GM18520 (cell line): Measurements from ENCODE around the gene MATN4.

ENCODE experiments used
- ATAC-seq: cut with Tn5 transposase; IDR thresholded peaks from one replicate; pipeline ENCODE4 v1.9.1; 2021; ENCODE audit not compliant: unreplicated experiment

Gene MATN4

GRCh38 chr20:45291526-45291925 lies 16.6 kb downstream of the MATN4 start:
- no peak for ATAC-seq

- no peak for ATAC-seq
Measured at GRCh38 chr20:45290677-45291355, 17.3 kb downstream of the MATN4 start.

GRCh38 chr20:45289942-45290676 lies 18.0 kb downstream of the MATN4 start:
- no peak for ATAC-seq

- ATAC-seq: no peak
Measured at GRCh38 chr20:45288860-45289259, 19.2 kb downstream of the MATN4 start.

- no peak for ATAC-seq
Measured at GRCh38 chr20:45288376-45288775, 19.7 kb downstream of the MATN4 start.

- ATAC-seq: no peak
Measured at GRCh38 chr20:45283551-45284057, 24.5 kb downstream of the MATN4 start.

- no peak for ATAC-seq
Measured at GRCh38 chr20:45282700-45283550, 25.2 kb downstream of the MATN4 start.

- no peak for ATAC-seq
Measured at GRCh38 chr20:45279992-45280391, 28.1 kb downstream of the MATN4 start.

GRCh38 chr20:45275338-45275737 lies 32.8 kb downstream of the MATN4 start:
- no peak for ATAC-seq

GRCh38 chr20:45269754-45270270 lies 38.3 kb downstream of the MATN4 start:
- ATAC-seq: no peak

GRCh38 chr20:45269056-45269455 lies 39.0 kb downstream of the MATN4 start:
- no peak for ATAC-seq

GRCh38 chr20:45268531-45268930 lies 39.6 kb downstream of the MATN4 start:
- ATAC-seq: no peak

- ATAC-seq: no peak
Measured at GRCh38 chr20:45266977-45267376, 41.1 kb downstream of the MATN4 start.

GRCh38 chr20:45263556-45264266 lies 44.4 kb downstream of the MATN4 start:
- no peak for ATAC-seq

GRCh38 chr20:45258664-45259063 lies 49.4 kb downstream of the MATN4 start:
- ATAC-seq: no peak

- ATAC-seq: no peak
Measured at GRCh38 chr20:45258259-45258658, 49.8 kb downstream of the MATN4 start.

- ATAC-seq: no peak
Measured at GRCh38 chr20:45257711-45258110, 50.4 kb downstream of the MATN4 start.

GRCh38 chr20:45257161-45257560 lies 50.9 kb downstream of the MATN4 start:
- no peak for ATAC-seq

- ATAC-seq: no peak
Measured at GRCh38 chr20:45254383-45255262, 53.5 kb downstream of the MATN4 start, which contains the start of gene SLPI. Gene SLPI (minus strand): TSS chr20:45254564. CDS start chr20:45254543, 21 bp downstream.

GRCh38 chr20:45253261-45253660 lies 54.8 kb downstream of the MATN4 start:
- ATAC-seq: no peak
